HG02798 (cell line): ENCODE data around the gene DCP1B.
A peak's percentile ranks its signal among the peaks of the same experiment; 100 is the strongest.
"Not testable (repeated sequence)": the region's sequence is repeated elsewhere in the genome, so short reads cannot be mapped to it uniquely, and the experiment has no call there.

Source experiments
- ATAC-seq: cut with Tn5 transposase; IDR thresholded peaks from one replicate; pipeline ENCODE4 v1.9.1; 2021; ENCODE audit warnings: mild to moderate bottlenecking; ENCODE audit not compliant: unreplicated experiment, poor library complexity

Gene DCP1B

GRCh38 chr12:1978078-1978862 is 26.0 kb downstream of the DCP1B start:
- no peak for ATAC-seq

GRCh38 chr12:1977588-1977987 is 26.7 kb downstream of the DCP1B start:
- ATAC-seq: no peak

GRCh38 chr12:1977109-1977508 is 27.1 kb downstream of the DCP1B start:
- no peak for ATAC-seq

- no peak for ATAC-seq
These were observed 29.4 kb downstream of the DCP1B start for GRCh38 chr12:1974812-1975211.

- ATAC-seq: no peak
These were observed 31.4 kb downstream of the DCP1B start for GRCh38 chr12:1972856-1973317.

GRCh38 chr12:1972260-1972659 is 32.0 kb downstream of the DCP1B start:
- ATAC-seq: no peak

- ATAC-seq: no peak
These were observed 33.8 kb downstream of the DCP1B start for GRCh38 chr12:1970331-1970900.

GRCh38 chr12:1966561-1967226 is 37.6 kb downstream of the DCP1B start:
- no peak for ATAC-seq

- ATAC-seq: no peak
These were observed 38.3 kb downstream of the DCP1B start for GRCh38 chr12:1965916-1966315.

- no peak for ATAC-seq
These were observed 41.9 kb downstream of the DCP1B start for GRCh38 chr12:1962051-1963020.

GRCh38 chr12:1956716-1957115 is 47.5 kb downstream of the DCP1B start:
- no peak for ATAC-seq

GRCh38 chr12:1949771-1950470 is 54.3 kb downstream of the DCP1B start:
- ATAC-seq: no peak

- ATAC-seq: no peak
These were observed 55.4 kb downstream of the DCP1B start for GRCh38 chr12:1948883-1949282.

- ATAC-seq: no peak
These were observed 57.2 kb downstream of the DCP1B start for GRCh38 chr12:1947081-1947480.

GRCh38 chr12:1946296-1946695 is 58.0 kb downstream of the DCP1B start:
- ATAC-seq: no peak

GRCh38 chr12:1945502-1945901 is 58.8 kb downstream of the DCP1B start:
- ATAC-seq: not testable (repeated sequence)

- peak; percentile 66 for ATAC-seq
These were observed 64.3 kb downstream of the DCP1B start for GRCh38 chr12:1939801-1940607.

- no peak for ATAC-seq
These were observed 64.9 kb downstream of the DCP1B start for GRCh38 chr12:1939331-1939730.
